H1 (cell line): ENCODE data around the gene KCNQ1OT1. TPM values are rescaled to one million over a fixed set of nuclear protein-coding genes. Genes with fewer than 3 reads are reported as not detected.

Experiments used
- CHD7 ChIP-seq: fragments of 300-600 bp; sonication (generic); IDR thresholded peaks from 2 replicates; pipeline ENCODE4 v1.7.1; 2012; ENCODE audit warnings: low read length, moderate library complexity, mild to moderate bottlenecking, inconsistent platforms; ENCODE audit not compliant: insufficient replicate concordance
- GABPA ChIP-seq: IDR thresholded peaks from 2 replicates; pipeline ENCODE4 v1.6.1; 2011; ENCODE audit warnings: mild to moderate bottlenecking, low read length, moderate library complexity, borderline replicate concordance; ENCODE audit not compliant: insufficient read depth
- HDAC6 ChIP-seq: IDR thresholded peaks from one replicate; pipeline ENCODE4 v1.7.1; 2012; ENCODE audit warnings: low read depth, mild to moderate bottlenecking, inconsistent platforms, low read length, moderate library complexity
- JUND ChIP-seq: IDR thresholded peaks from 2 replicates; pipeline ENCODE4 v1.6.1; 2011; ENCODE audit warnings: mild to moderate bottlenecking, improper control_type of control experiment, low read length
- KDM1A ChIP-seq: fragments of 200-600, 300-600 bp; sonication (generic); IDR thresholded peaks from 2 replicates; pipeline ENCODE4 v1.7.1; 2016; ENCODE audit warnings: mild to moderate bottlenecking, low read length, borderline replicate concordance
- RAD21 ChIP-seq, 2 experiments: IDR thresholded peaks in 1 of 2; conservative IDR thresholded peaks in 1 of 2; 2 replicates each; pipeline ENCODE4 v1.6.1; 2011; ENCODE audit warnings: low read depth in 2 of 2, low read length in 2 of 2, improper control_type of control experiment in 1 of 2, inconsistent platforms in 1 of 2, mild to moderate bottlenecking in 1 of 2, moderate library complexity in 1 of 2
- SIX5 ChIP-seq: IDR thresholded peaks from 2 replicates; pipeline ENCODE4 v1.6.1; 2011; ENCODE audit warnings: mild to moderate bottlenecking, low read depth, low read length
- SP1 ChIP-seq: IDR thresholded peaks from 2 replicates; pipeline ENCODE4 v1.6.1; 2011; ENCODE audit warnings: low read depth, low read length
- TAF7 ChIP-seq: optimal IDR thresholded peaks from 2 replicates; pipeline ENCODE3; 2011; ENCODE audit warnings: low read depth, mild to moderate bottlenecking, inconsistent platforms, low read length, moderate library complexity, borderline replicate concordance
- YY1 ChIP-seq: IDR thresholded peaks from 2 replicates; pipeline ENCODE4 v1.6.1; 2011; ENCODE audit warnings: low read depth, mild to moderate bottlenecking, low read length
- polyA plus RNA-seq, 7 experiments: library from polyadenylated mRNA; depleted of rRNA in 3 of 7; stranded (reverse) in 5 of 7; unstranded in 2 of 7; fragments of >200 nt in 5 of 7; fragments of 200-250 nt in 2 of 7; gene quantifications; 1 replicate in 5 of 7; 2 replicates in 1 of 7; 4 replicates in 1 of 7; pipeline versions ENCODE4 v1.2.1 to v1.2.3, GENCODE V29; 2011 to 2013; ENCODE audit warnings: missing spikeins in 2 of 7, mixed read lengths in 2 of 7
- total RNA-seq: library from RNA; stranded (reverse); fragmentation: NEBNext Ultra II Directional; extraction: Animal tissue kit (Norgen Biotek cat#: 25700); gene quantifications from 2 replicates; pipeline ENCODE4 v1.2.1, GENCODE V29; 2021

KCNQ1OT1 gene
- total and polyA plus RNA-seq, 2 of the 8 experiments (the other 6 are each of a cell fraction or from before 2014, with no cell fraction given): 0.21 to 1.2 TPM

GRCh38 chr11:2713094-2713493 lies 13.3 kb upstream of the KCNQ1OT1 start (continued):
- TF ChIP-seq CHD7 (no peak), KDM1A (no peak), SP1 (no peak), HDAC6 (no peak), RAD21 (IDR thresholded peaks at IDR 0.05 in 1 of 2, conservative IDR thresholded peaks at IDR 0.05 in 1 of 2; ENCODE audit: low read depth in 2 of 2, low read length in 2 of 2) (no peak), YY1 (no peak), SIX5 (no peak), GABPA (no peak), JUND (no peak), TAF7 (no peak)
